Measurements from ENCODE around the gene NR2F1-AS1. TPM values are rescaled to one million over a fixed set of nuclear protein-coding genes. Genes with fewer than 3 reads are reported as not detected.

Gene NR2F1-AS1
- total RNA-seq, 2 experiments from 2014 or later: not detected

DNA sequence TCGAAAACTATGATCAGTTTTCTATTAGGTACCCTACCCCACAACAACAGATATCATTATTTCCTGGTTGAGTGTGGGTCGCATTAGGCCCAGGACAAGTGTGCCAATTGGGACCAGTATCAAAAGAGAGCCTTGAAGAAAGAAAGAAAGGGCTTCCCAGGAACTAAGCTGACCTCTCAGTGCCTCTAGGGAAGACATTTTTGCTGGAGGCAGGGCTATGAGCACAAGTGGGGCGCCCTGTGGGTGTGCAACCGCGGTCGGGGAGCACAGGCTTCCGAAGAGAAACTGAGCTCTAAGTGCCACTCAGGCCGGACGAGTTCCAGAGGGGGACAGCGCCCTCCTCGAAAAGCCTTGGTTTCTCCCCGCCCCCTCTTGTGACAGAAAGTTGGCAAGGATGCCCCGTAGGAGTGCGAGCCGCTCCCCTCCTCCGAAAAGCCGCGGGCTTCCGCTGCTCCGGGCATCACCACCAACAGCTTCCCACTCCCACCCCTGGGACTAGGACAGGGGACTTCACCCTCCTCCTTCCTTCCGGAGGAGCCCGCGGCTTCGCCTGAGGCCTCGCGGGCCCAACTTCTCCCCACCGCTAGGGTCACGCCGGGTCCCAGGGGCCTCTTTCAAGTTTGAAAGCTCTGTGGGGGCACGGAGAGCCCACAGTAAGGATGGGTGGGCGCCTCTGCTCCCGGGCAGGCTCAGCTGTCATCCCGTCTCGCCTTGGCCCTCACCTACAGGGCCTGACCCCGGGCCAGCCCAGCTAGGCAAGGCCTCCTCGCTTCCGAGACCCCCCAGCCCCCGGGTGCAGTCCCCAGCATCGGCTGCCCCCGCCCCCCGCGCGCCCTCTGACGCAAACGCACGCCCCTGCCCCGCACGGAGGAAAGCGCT is 2.0 kb downstream of the NR2F1-AS1 start:
- no peak for DNase-seq (ENCODE audit: low spot score)
- H3K9me3 ChIP-seq (ENCODE audit: low read length): no peaks in the 10 kb centered on the region
- no peak overlapping the region for H3K27ac ChIP-seq (ENCODE audit: low read depth, low read length, poor library complexity, severe bottlenecking)
- intact Hi-C loops (cut with micrococcal nuclease; ENCODE audit: unreplicated experiment): no loop called here
- no peaks in the 10 kb centered on the region for H4K20me1 ChIP-seq (ENCODE audit: insufficient read depth, low read length)
- H3K4me1 ChIP-seq (ENCODE audit: insufficient read depth, low read length, poor library complexity, severe bottlenecking): no peaks in the 10 kb centered on the region
- TF ChIP-seq, protein P1, sequence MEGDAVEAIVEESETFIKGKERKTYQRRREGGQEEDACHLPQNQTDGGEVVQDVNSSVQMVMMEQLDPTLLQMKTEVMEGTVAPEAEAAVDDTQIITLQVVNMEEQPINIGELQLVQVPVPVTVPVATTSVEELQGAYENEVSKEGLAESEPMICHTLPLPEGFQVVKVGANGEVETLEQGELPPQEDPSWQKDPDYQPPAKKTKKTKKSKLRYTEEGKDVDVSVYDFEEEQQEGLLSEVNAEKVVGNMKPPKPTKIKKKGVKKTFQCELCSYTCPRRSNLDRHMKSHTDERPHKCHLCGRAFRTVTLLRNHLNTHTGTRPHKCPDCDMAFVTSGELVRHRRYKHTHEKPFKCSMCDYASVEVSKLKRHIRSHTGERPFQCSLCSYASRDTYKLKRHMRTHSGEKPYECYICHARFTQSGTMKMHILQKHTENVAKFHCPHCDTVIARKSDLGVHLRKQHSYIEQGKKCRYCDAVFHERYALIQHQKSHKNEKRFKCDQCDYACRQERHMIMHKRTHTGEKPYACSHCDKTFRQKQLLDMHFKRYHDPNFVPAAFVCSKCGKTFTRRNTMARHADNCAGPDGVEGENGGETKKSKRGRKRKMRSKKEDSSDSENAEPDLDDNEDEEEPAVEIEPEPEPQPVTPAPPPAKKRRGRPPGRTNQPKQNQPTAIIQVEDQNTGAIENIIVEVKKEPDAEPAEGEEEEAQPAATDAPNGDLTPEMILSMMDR (conservative IDR thresholded peaks at IDR 0.05; ENCODE audit: low read length): no peak
- no peak for TF ChIP-seq EZH2phosphoT487 (IDR thresholded peaks at IDR 0.05; ENCODE audit: borderline replicate concordance, low read depth, low read length)
- H3K4me3 ChIP-seq (ENCODE audit: low read depth, low read length, poor library complexity, severe bottlenecking): no peak overlapping the region
- no TSS peak for BruUV-seq (replicated peaks)
- H3K9me2 ChIP-seq (ENCODE audit: insufficient read depth, low read length): no peaks in the 10 kb centered on the region
- H3K36me3 ChIP-seq (ENCODE audit: insufficient read depth, low read length): no peaks in the 10 kb centered on the region
- POLR2A ChIA-PET: no interaction called here
- no peaks in the 10 kb centered on the region for H3K79me2 ChIP-seq (ENCODE audit: insufficient read depth, low read depth, low read length)
- CTCF ChIA-PET (ENCODE audit: unreplicated experiment): no interaction called here
- no peak overlapping the region for H2AFZ ChIP-seq (ENCODE audit: low read length)
- no peak overlapping the region for H3K4me2 ChIP-seq (ENCODE audit: low read length)

DNA sequence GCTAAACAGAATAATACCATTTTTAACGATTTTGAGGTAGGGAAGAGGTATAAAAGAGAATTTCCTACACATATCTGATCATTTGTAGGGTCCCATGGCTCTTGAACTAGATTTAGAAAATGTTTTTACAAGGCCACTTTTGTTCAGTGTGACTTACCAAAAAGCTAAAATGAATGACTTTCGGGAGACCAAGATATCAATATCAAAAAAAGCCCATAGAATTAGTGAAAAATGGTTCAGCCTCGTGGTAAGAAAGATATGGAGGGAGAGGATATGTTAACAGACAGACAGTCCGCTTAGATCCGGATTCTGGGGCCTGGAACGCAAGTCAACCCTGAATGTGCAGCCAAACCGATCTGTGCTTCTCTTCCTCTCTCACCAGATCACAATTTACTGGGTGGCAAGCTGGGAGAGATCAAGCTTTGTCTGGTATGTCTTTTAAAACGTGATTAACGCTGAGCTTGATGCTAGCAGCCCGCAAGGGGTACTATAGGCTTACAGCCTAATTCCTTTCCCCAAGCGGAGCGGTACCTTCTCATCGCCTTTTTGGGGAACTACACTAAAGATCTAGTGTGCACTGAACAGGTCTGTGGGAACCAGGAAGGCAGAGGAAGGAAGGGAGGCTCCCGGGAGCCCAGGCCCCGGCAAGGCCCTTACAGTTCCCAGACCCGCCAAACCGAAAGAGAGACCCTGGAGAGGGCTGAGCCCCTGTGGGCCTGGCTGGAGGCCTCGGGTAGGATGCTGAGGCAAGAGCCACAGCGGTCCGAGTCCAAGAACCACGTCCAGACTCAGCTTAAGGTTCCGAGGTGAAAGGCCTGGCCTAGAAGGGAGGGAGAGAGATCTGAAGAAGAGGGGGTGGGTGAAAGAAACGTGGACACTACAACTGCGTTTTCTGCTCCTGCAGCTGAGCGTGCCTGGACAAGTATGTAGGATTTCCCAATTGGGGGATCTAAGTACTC is 2.9 kb downstream of the NR2F1-AS1 start:
- DNase-seq (ENCODE audit: low spot score): no peak
- no peak for TF ChIP-seq EZH2phosphoT487 (IDR thresholded peaks at IDR 0.05; ENCODE audit: borderline replicate concordance, low read depth, low read length)
- TF ChIP-seq, protein P1 (conservative IDR thresholded peaks at IDR 0.05; ENCODE audit: low read length): no peak
- no peaks in the 10 kb centered on the region for H3K36me3 ChIP-seq (ENCODE audit: insufficient read depth, low read length)
- no peak overlapping the region for H3K4me2 ChIP-seq (ENCODE audit: low read length)
- no peaks in the 10 kb centered on the region for H4K20me1 ChIP-seq (ENCODE audit: insufficient read depth, low read length)
- H3K4me1 ChIP-seq (ENCODE audit: insufficient read depth, low read length, poor library complexity, severe bottlenecking): no peaks in the 10 kb centered on the region
- intact Hi-C loops (cut with micrococcal nuclease; ENCODE audit: unreplicated experiment): no loop called here
- no peaks in the 10 kb centered on the region for H3K9me2 ChIP-seq (ENCODE audit: insufficient read depth, low read length)
- H3K4me3 ChIP-seq (ENCODE audit: low read depth, low read length, poor library complexity, severe bottlenecking): no peak overlapping the region
- H3K79me2 ChIP-seq (ENCODE audit: insufficient read depth, low read depth, low read length): no peaks in the 10 kb centered on the region
- no TSS peak for BruUV-seq (replicated peaks)
- POLR2A ChIA-PET: no interaction called here
- CTCF ChIA-PET (ENCODE audit: unreplicated experiment): no interaction called here
- no peak overlapping the region for H2AFZ ChIP-seq (ENCODE audit: low read length)
- H3K27ac ChIP-seq (ENCODE audit: low read depth, low read length, poor library complexity, severe bottlenecking): no peak overlapping the region
- no peaks in the 10 kb centered on the region for H3K9me3 ChIP-seq (ENCODE audit: low read length)

Measured in OCI-LY7 (cell line).